Fibroblast of lung (primary cell): ENCODE data around the gene MDFI. TPM values are rescaled to one million over a fixed set of nuclear protein-coding genes. Genes with fewer than 3 reads are reported as not detected.

ENCODE experiments used
- DNase-seq, 2 donors: peaks; one replicate each; pipeline versions ENCODE4 v3.0.0 to v3.0.0-alpha.2; 2010; ENCODE audit warnings: low read depth in 2 of 2
- H2AFZ ChIP-seq: 2 replicates; pipeline ENCODE4 v1.5.1; 2012; ENCODE audit warnings: low read length, control low read depth, inconsistent platforms
- H3K27ac ChIP-seq: 2 replicates; pipeline ENCODE4 v1.5.1; 2011; ENCODE audit warnings: low read length, control low read depth; ENCODE audit not compliant: insufficient read depth
- H3K27me3 ChIP-seq: 2 replicates; pipeline ENCODE4 v1.5.1; 2011; ENCODE audit warnings: mild to moderate bottlenecking, low read length; ENCODE audit not compliant: control insufficient read depth, insufficient read depth
- H3K36me3 ChIP-seq: 2 replicates; pipeline ENCODE4 v1.5.1; 2011; ENCODE audit warnings: low read length; ENCODE audit not compliant: control insufficient read depth, insufficient read depth
- H3K4me1 ChIP-seq: 2 replicates; pipeline ENCODE4 v1.5.1; 2011; ENCODE audit warnings: low read length; ENCODE audit not compliant: control insufficient read depth, insufficient read depth; ENCODE audit errors: extremely low read depth
- H3K4me2 ChIP-seq: 2 replicates; pipeline ENCODE4 v1.5.1; 2011; ENCODE audit warnings: low read length, control low read depth; ENCODE audit not compliant: insufficient read depth; ENCODE audit errors: extremely low read depth
- H3K4me3 ChIP-seq, 4 experiments: fragments of 200-600 bp in 1 of 4; sonication (generic) in 1 of 4; replicated peaks in 1 of 4; 2 replicates each; pipeline ENCODE4 v1.5.1; 2011 to 2016; ENCODE audit warnings: low read length in 4 of 4, low read depth in 3 of 4, mild to moderate bottlenecking in 3 of 4, control low read depth in 2 of 4, inconsistent platforms in 1 of 4, mixed read lengths in 1 of 4; ENCODE audit not compliant: insufficient read depth in 1 of 4; ENCODE audit errors: control extremely low read depth in 1 of 4
- H3K79me2 ChIP-seq: 2 replicates; pipeline ENCODE4 v1.5.1; 2012; ENCODE audit warnings: mild to moderate bottlenecking, low read length, inconsistent platforms; ENCODE audit not compliant: control insufficient read depth, insufficient read depth
- H3K9ac ChIP-seq: 2 replicates; pipeline ENCODE4 v1.5.1; 2011; ENCODE audit warnings: mild to moderate bottlenecking, low read length, control low read depth; ENCODE audit not compliant: insufficient read depth
- H3K9me3 ChIP-seq: 2 replicates; pipeline ENCODE4 v1.5.1; 2012; ENCODE audit warnings: low read depth, low read length; ENCODE audit not compliant: control insufficient read depth, insufficient read depth
- H4K20me1 ChIP-seq: 2 replicates; pipeline ENCODE4 v1.5.1; 2011; ENCODE audit warnings: low read length; ENCODE audit not compliant: control insufficient read depth, insufficient read depth; ENCODE audit errors: extremely low read depth
- EZH2 ChIP-seq: IDR thresholded peaks from 2 replicates; pipeline ENCODE4 v1.5.1; 2012; ENCODE audit warnings: low read length, control low read depth, mild to moderate bottlenecking; ENCODE audit errors: missing control alignments
- polyA plus RNA-seq, 2 donors: library from polyadenylated mRNA; depleted of rRNA in 1 of 2; stranded (reverse) in 1 of 2; unstranded in 1 of 2; fragments of >200 nt; gene quantifications; 2 replicates each; pipeline ENCODE4 v1.2.1, GENCODE V29; 2011 to 2012; ENCODE audit warnings: missing spikeins in 1 of 2
- total RNA-seq: library from RNA; depleted of rRNA; stranded (reverse); fragments of >200 nt; gene quantifications from 2 replicates; pipeline ENCODE4 v1.2.1, GENCODE V29; 2014
- TF ChIP-seq, protein P1 (sequence below), 2 donors: IDR thresholded peaks in 1 of 2; conservative IDR thresholded peaks in 1 of 2; 1 replicate in 1 of 2; 2 replicates in 1 of 2; pipeline ENCODE4 v1.5.1; 2011 to 2012; ENCODE audit warnings: low read length in 2 of 2, control low read depth in 1 of 2, inconsistent platforms in 1 of 2, low read depth in 1 of 2, mild to moderate bottlenecking in 1 of 2

The MDFI gene
- total and polyA plus RNA-seq, 2 donors (not counting 1 experiment from before 2014, with no cell fraction given) = 0.17 TPM; not detected in 1

GRCh38 chr6:41623330-41623729, 14.9 kb upstream of the MDFI start:
- Histone ChIP-seq H2AFZ (no peak overlapping the region), H3K4me3 (no peak overlapping the region), H3K27me3 (no peaks in the 10 kb centered on the region), H4K20me1 (no peaks in the 10 kb centered on the region), H3K9me3 (no peaks in the 10 kb centered on the region), H3K9ac (no peak overlapping the region), H3K27ac (no peak overlapping the region), H3K79me2 (no peaks in the 10 kb centered on the region), H3K4me2 (no peak overlapping the region), H3K4me1 (no peaks in the 10 kb centered on the region), H3K36me3 (no peaks in the 10 kb centered on the region)
- TF ChIP-seq, protein P1, sequence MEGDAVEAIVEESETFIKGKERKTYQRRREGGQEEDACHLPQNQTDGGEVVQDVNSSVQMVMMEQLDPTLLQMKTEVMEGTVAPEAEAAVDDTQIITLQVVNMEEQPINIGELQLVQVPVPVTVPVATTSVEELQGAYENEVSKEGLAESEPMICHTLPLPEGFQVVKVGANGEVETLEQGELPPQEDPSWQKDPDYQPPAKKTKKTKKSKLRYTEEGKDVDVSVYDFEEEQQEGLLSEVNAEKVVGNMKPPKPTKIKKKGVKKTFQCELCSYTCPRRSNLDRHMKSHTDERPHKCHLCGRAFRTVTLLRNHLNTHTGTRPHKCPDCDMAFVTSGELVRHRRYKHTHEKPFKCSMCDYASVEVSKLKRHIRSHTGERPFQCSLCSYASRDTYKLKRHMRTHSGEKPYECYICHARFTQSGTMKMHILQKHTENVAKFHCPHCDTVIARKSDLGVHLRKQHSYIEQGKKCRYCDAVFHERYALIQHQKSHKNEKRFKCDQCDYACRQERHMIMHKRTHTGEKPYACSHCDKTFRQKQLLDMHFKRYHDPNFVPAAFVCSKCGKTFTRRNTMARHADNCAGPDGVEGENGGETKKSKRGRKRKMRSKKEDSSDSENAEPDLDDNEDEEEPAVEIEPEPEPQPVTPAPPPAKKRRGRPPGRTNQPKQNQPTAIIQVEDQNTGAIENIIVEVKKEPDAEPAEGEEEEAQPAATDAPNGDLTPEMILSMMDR (conservative IDR thresholded peaks at IDR 0.05 in 1 of 2, IDR thresholded peaks at IDR 0.05 in 1 of 2; ENCODE audit: low read depth in 1 of 2, low read length in 2 of 2) = no peak
- no peak for TF ChIP-seq EZH2
- DNase-seq = no peak

DNA sequence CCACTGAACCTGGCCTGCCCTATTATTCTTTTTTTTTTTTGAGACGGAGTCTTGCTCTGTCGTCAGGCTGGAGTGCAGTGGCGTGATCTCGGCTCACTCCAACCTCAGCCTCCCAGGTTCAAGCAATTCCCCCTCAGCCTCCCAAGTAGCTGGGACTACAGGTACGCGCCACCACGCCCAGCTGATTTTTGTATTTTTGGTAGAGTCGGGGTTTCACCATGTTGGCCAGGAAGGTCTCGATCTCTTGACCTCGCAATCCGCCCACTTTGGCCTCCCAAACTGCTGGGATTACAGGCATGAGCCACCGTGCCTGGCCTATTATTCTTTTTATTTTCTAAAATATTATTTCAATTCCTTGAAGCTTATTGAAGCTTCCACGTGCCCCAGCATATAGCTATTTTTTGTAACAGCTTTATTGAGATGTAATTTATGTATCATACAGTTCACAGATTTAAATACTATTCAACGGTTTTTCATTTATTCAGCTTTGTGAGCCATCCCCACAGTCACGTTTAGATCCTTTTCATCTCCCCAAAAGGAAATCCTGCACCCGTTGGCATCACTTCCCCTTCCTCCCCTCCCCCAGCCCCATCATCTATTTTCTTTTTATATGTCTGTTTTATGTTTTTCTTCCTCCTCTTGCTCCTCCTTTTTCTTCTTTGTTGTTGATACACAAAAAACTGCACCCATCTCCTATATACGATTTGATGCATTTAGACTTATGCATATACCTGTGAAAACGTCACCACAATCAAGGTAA, 13.5 kb upstream of the MDFI start:
- no peaks in the 10 kb centered on the region for H3K9me3 ChIP-seq
- no peak overlapping the region for H3K4me3 ChIP-seq
- H3K79me2 ChIP-seq = no peaks in the 10 kb centered on the region
- H2AFZ ChIP-seq = no peak overlapping the region
- no peaks in the 10 kb centered on the region for H3K4me1 ChIP-seq
- no peaks in the 10 kb centered on the region for H4K20me1 ChIP-seq
- no peak overlapping the region for H3K27ac ChIP-seq
- H3K27me3 ChIP-seq = no peaks in the 10 kb centered on the region
- no peak for TF ChIP-seq EZH2
- TF ChIP-seq, protein P1 (conservative IDR thresholded peaks at IDR 0.05 in 1 of 2, IDR thresholded peaks at IDR 0.05 in 1 of 2; ENCODE audit: low read depth in 1 of 2, low read length in 2 of 2) = no peak
- H3K4me2 ChIP-seq = no peak overlapping the region
- no peaks in the 10 kb centered on the region for H3K36me3 ChIP-seq
- H3K9ac ChIP-seq = no peak overlapping the region
- no peak for DNase-seq

GRCh38 chr6:41625442-41625841, 12.8 kb upstream of the MDFI start:
- Histone ChIP-seq H4K20me1 (no peaks in the 10 kb centered on the region), H3K27ac (no peak overlapping the region), H3K36me3 (no peaks in the 10 kb centered on the region), H3K27me3 (no peaks in the 10 kb centered on the region), H3K4me1 (no peaks in the 10 kb centered on the region), H3K9me3 (no peaks in the 10 kb centered on the region), H3K4me2 (no peak overlapping the region), H3K9ac (no peak overlapping the region), H2AFZ (no peak overlapping the region), H3K4me3 (no peak overlapping the region), H3K79me2 (no peaks in the 10 kb centered on the region)
- TF ChIP-seq, protein P1 (conservative IDR thresholded peaks at IDR 0.05 in 1 of 2, IDR thresholded peaks at IDR 0.05 in 1 of 2; ENCODE audit: low read depth in 1 of 2, low read length in 2 of 2) = no peak
- TF ChIP-seq EZH2 = no peak
- no peak for DNase-seq
